ENCODE measurements around the gene KSR2.

DNA sequence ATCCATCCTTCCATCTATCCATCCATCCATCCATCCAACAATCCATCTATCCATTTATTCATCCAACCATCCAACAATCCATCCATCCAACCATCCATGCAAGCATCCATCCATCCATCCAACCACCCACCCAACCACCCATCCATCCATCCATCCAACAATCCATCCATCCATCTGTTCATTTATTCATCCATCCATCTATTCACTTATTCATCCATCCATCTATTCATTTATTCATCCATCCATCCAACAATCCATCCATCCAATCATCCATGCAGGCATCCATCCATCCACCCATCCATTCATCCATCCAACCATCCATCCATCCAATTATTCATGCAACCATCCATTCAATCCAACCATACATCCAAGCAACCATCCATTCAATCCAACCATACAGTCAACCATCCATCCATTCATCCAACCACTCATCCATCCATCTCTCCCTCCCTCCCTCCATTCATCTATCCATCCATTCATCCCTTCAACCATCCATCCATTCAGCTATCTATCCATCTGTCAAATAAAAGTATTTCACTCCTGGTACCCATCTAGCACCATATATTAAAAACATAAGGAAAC, 86.1 kb downstream of the KSR2 start:
- TF ChIP-seq, protein P1, sequence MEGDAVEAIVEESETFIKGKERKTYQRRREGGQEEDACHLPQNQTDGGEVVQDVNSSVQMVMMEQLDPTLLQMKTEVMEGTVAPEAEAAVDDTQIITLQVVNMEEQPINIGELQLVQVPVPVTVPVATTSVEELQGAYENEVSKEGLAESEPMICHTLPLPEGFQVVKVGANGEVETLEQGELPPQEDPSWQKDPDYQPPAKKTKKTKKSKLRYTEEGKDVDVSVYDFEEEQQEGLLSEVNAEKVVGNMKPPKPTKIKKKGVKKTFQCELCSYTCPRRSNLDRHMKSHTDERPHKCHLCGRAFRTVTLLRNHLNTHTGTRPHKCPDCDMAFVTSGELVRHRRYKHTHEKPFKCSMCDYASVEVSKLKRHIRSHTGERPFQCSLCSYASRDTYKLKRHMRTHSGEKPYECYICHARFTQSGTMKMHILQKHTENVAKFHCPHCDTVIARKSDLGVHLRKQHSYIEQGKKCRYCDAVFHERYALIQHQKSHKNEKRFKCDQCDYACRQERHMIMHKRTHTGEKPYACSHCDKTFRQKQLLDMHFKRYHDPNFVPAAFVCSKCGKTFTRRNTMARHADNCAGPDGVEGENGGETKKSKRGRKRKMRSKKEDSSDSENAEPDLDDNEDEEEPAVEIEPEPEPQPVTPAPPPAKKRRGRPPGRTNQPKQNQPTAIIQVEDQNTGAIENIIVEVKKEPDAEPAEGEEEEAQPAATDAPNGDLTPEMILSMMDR (IDR thresholded peaks at IDR 0.05) = no peak
- TF ChIP-seq POLR2A (IDR thresholded peaks at IDR 0.05) (no peak), POLR2AphosphoS5 (IDR thresholded peaks at IDR 0.05) (no peak)
